ENCODE results near the gene PRCC.

- TF ChIP-seq CTCF (conservative IDR thresholded peaks at IDR 0.05; ENCODE audit: low read depth, low read length) (no peak), EZH2 (IDR thresholded peaks at IDR 0.05; ENCODE audit: borderline replicate concordance, low read depth, low read length, poor library complexity, severe bottlenecking) (no peak)
These were observed 77.3 kb downstream of the PRCC start for GRCh38 chr1:156844638-156845037.
